HG02642 (cell line): ENCODE measurements around the gene LRFN2.

Experiments
- ATAC-seq: cut with Tn5 transposase; IDR thresholded peaks from one replicate; pipeline ENCODE4 v1.9.1; 2021; ENCODE audit warnings: mild to moderate bottlenecking; ENCODE audit not compliant: unreplicated experiment, poor library complexity

LRFN2 gene

GRCh38 chr6:40485300-40485699 lies 101.9 kb downstream of the LRFN2 start:
- no peak for ATAC-seq

GRCh38 chr6:40484066-40484465 lies 103.1 kb downstream of the LRFN2 start:
- ATAC-seq = no peak

- ATAC-seq = no peak
Measured at GRCh38 chr6:40482532-40482931, 104.6 kb downstream of the LRFN2 start.

GRCh38 chr6:40480678-40481077 lies 106.5 kb downstream of the LRFN2 start:
- no peak for ATAC-seq

GRCh38 chr6:40479706-40480105 lies 107.5 kb downstream of the LRFN2 start:
- no peak for ATAC-seq

GRCh38 chr6:40477246-40478126 lies 109.7 kb downstream of the LRFN2 start:
- no peak for ATAC-seq

- no peak for ATAC-seq
Measured at GRCh38 chr6:40476673-40477072, 110.5 kb downstream of the LRFN2 start.

GRCh38 chr6:40474937-40475336 lies 112.2 kb downstream of the LRFN2 start:
- no peak for ATAC-seq

- no peak for ATAC-seq
Measured at GRCh38 chr6:40473026-40473425, 114.1 kb downstream of the LRFN2 start.

- no peak for ATAC-seq
Measured at GRCh38 chr6:40472353-40472752, 114.8 kb downstream of the LRFN2 start.

GRCh38 chr6:40471243-40471642 lies 115.9 kb downstream of the LRFN2 start:
- ATAC-seq = no peak

- ATAC-seq = no peak
Measured at GRCh38 chr6:40469323-40469722, 117.8 kb downstream of the LRFN2 start.

- no peak for ATAC-seq
Measured at GRCh38 chr6:40466986-40467539, 120.1 kb downstream of the LRFN2 start.

- ATAC-seq = no peak
Measured at GRCh38 chr6:40461643-40462042, 125.5 kb downstream of the LRFN2 start.

GRCh38 chr6:40460380-40460779 lies 126.8 kb downstream of the LRFN2 start:
- no peak for ATAC-seq

GRCh38 chr6:40457261-40457660 lies 129.9 kb downstream of the LRFN2 start:
- ATAC-seq = no peak

GRCh38 chr6:40456390-40457013 lies 130.7 kb downstream of the LRFN2 start:
- no peak for ATAC-seq

- ATAC-seq = no peak
Measured at GRCh38 chr6:40455686-40456389, 131.3 kb downstream of the LRFN2 start.

GRCh38 chr6:40450483-40450882 lies 136.7 kb downstream of the LRFN2 start:
- ATAC-seq = no peak

- ATAC-seq = no peak
Measured at GRCh38 chr6:40444811-40445210, 142.4 kb downstream of the LRFN2 start.

GRCh38 chr6:40444312-40444711 lies 142.9 kb downstream of the LRFN2 start:
- ATAC-seq = no peak
